HepG2 (cell line): Measurements from ENCODE around the gene GJC2. TPM values are rescaled to one million over a fixed set of nuclear protein-coding genes. Genes with fewer than 3 reads are reported as not detected.

Source experiments
- ATAD3A ChIP-seq: sonication (generic); formaldehyde crosslinking; IDR thresholded peaks from 2 replicates; pipeline ENCODE4 v1.4.0; 2020; ENCODE audit warnings: missing genetic modification reagents
- BRCA1 ChIP-seq: sonication (generic); formaldehyde crosslinking; IDR thresholded peaks from 2 replicates; pipeline ENCODE4 v1.4.0; 2020; ENCODE audit warnings: missing genetic modification reagents
- CENPX ChIP-seq: sonication (generic); formaldehyde crosslinking; IDR thresholded peaks from 2 replicates; pipeline ENCODE4 v1.9.0; 2021; ENCODE audit warnings: mild to moderate bottlenecking, missing genetic modification reagents, moderate library complexity
- FOXJ3 ChIP-seq: sonication (generic); formaldehyde crosslinking; IDR thresholded peaks from 2 replicates; pipeline ENCODE4 v1.4.0; 2020; ENCODE audit warnings: missing genetic modification reagents, mild to moderate bottlenecking, borderline replicate concordance
- KLF12 ChIP-seq: sonication (generic); formaldehyde crosslinking; IDR thresholded peaks from 2 replicates; pipeline ENCODE4 v1.4.0; 2020; ENCODE audit warnings: missing genetic modification reagents, borderline replicate concordance
- NFYC ChIP-seq: IDR thresholded peaks from 2 replicates; pipeline ENCODE4 v1.6.1; 2016; ENCODE audit warnings: missing genetic modification reagents, missing compliant biosample characterization
- REXO4 ChIP-seq: sonication (generic); formaldehyde crosslinking; IDR thresholded peaks from 2 replicates; pipeline ENCODE4 v1.8.0; 2022; ENCODE audit warnings: missing genetic modification reagents, mild to moderate bottlenecking, borderline replicate concordance
- SALL2 ChIP-seq: sonication (generic); formaldehyde crosslinking; IDR thresholded peaks from 2 replicates; pipeline ENCODE4 v1.8.1; 2023; ENCODE audit warnings: mild to moderate bottlenecking, missing genetic modification reagents, inconsistent platforms
- SMAD3 ChIP-seq: sonication (generic); formaldehyde crosslinking; IDR thresholded peaks from 2 replicates; pipeline ENCODE4 v1.4.0; 2020; ENCODE audit warnings: missing genetic modification reagents
- TMF1 ChIP-seq: sonication (generic); formaldehyde crosslinking; IDR thresholded peaks from 2 replicates; pipeline ENCODE4 v1.8.1; 2022; ENCODE audit warnings: low read depth, missing genetic modification reagents
- ZBTB38 ChIP-seq: sonication (generic); formaldehyde crosslinking; IDR thresholded peaks from 2 replicates; pipeline ENCODE4 v1.5.1; 2020; ENCODE audit warnings: mild to moderate bottlenecking, missing genetic modification reagents
- ZFP82 ChIP-seq: sonication (generic); formaldehyde crosslinking; IDR thresholded peaks from 2 replicates; pipeline ENCODE4 v1.5.1; 2020; ENCODE audit warnings: mild to moderate bottlenecking, missing genetic modification reagents, borderline replicate concordance
- ZNF251 ChIP-seq: sonication (generic); formaldehyde crosslinking; IDR thresholded peaks from 2 replicates; pipeline ENCODE4 v1.9.0; 2021; ENCODE audit warnings: mild to moderate bottlenecking, missing genetic modification reagents
- ZNF33A ChIP-seq: sonication (generic); formaldehyde crosslinking; IDR thresholded peaks from 2 replicates; pipeline ENCODE4 v1.5.1; 2020; ENCODE audit warnings: missing genetic modification reagents, mild to moderate bottlenecking, moderate library complexity, borderline replicate concordance
- ZNF549 ChIP-seq: sonication (generic); formaldehyde crosslinking; IDR thresholded peaks from 2 replicates; pipeline ENCODE4 v1.5.0; 2020; ENCODE audit warnings: missing genetic modification reagents
- ZNF7 ChIP-seq: IDR thresholded peaks from 2 replicates; pipeline ENCODE4 v1.6.1; 2016; ENCODE audit warnings: missing biosample characterization, missing genetic modification reagents
- ZNF75D ChIP-seq: sonication (generic); formaldehyde crosslinking; IDR thresholded peaks from 2 replicates; pipeline ENCODE4 v1.8.1; 2023; ENCODE audit warnings: missing genetic modification reagents, mild to moderate bottlenecking, borderline replicate concordance
- polyA plus RNA-seq, 8 experiments: library from polyadenylated mRNA; depleted of rRNA in 3 of 8; stranded (reverse) in 7 of 8; unstranded in 1 of 8; fragments of >200 nt; fragmentation: Illumina TruSeq in 4 of 8; extraction: Trizol in 4 of 8; gene quantifications; 2 replicates each; pipeline versions ENCODE4 v1.2.1 to v1.2.3, GENCODE V29; 2011 to 2016; ENCODE audit warnings: low read depth in 4 of 8, missing spikeins in 1 of 8, mixed read lengths in 1 of 8; ENCODE audit not compliant: insufficient read depth in 1 of 8
- total RNA-seq, 5 experiments: library from RNA; depleted of rRNA; stranded (reverse); fragments of >200 nt; fragmentation: Illumina TruSeq; extraction: Trizol; gene quantifications; 2 replicates each; pipeline ENCODE4 v1.2.3, GENCODE V29; 2016; ENCODE audit warnings: low read depth in 1 of 5
- TF ChIP-seq, protein P1 (sequence below): sonication (generic); formaldehyde crosslinking; IDR thresholded peaks from 2 replicates; pipeline ENCODE4 v1.4.0; 2020; ENCODE audit warnings: missing genetic modification reagents, low read depth, mild to moderate bottlenecking, borderline replicate concordance
- TF ChIP-seq, protein P2 (sequence below): sonication (generic); formaldehyde crosslinking; IDR thresholded peaks from 2 replicates; pipeline ENCODE4 v1.8.1; 2022; ENCODE audit warnings: low read depth, mild to moderate bottlenecking, missing genetic modification reagents
- TF ChIP-seq, protein P3 (sequence below): sonication (generic); formaldehyde crosslinking; IDR thresholded peaks from 2 replicates; pipeline ENCODE4 v1.8.0; 2022; ENCODE audit warnings: missing genetic modification reagents, low read depth, mild to moderate bottlenecking, borderline replicate concordance
- TF ChIP-seq, protein P4 (sequence below): sonication (generic); formaldehyde crosslinking; IDR thresholded peaks from 2 replicates; pipeline ENCODE4 v1.4.0; 2020; ENCODE audit warnings: missing genetic modification reagents, mild to moderate bottlenecking, borderline replicate concordance
- TF ChIP-seq, protein P5 (sequence below): sonication (generic); formaldehyde crosslinking; IDR thresholded peaks from 2 replicates; pipeline ENCODE4 v1.4.0; 2020; ENCODE audit warnings: missing genetic modification reagents

The GJC2 gene
- total and polyA plus RNA-seq, 2 of the 13 experiments (the other 11 are each of a cell fraction or from before 2014, with no cell fraction given) = 1.6 to 3.8 TPM

DNA sequence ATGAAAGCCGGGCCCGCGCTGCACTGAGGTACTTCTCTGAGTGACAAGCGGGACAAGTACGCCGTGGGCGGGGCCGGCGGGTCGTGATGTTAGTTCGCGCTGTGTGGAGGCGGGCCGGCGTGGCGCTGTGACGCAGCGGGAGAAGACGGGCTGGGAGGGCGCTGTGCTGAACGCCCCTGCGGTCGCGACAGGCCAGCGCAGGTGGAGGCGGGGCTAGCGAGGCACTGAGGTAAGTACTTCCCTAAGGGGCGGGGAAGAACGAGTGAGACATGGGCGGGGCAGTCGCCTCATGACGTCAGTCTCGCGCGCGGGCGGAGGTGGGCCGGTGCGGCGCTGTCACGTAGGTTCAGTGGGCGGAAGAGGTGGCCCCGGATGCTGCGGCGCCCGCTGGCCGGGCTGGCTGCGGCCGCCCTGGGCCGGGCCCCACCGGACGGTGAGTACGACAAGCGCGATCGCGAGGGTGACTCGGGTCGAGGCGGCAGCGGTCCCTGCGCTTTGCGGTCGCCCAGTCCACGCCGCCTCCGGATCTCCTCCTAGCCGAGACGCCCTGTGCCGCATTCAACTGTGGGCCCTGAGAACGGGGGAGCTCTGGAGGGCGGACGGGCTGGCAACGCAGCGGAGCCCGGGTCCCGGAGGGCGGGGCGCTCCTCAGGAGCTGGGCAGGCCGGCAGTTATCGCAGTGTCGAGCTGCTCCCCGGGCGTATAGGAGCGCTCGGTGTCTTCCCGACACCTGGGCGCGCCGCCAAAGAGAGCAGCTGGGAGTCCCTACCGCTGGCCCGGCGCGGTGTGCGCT is 9.6 kb upstream of the GJC2 start, which contains the start of gene GUK1 (continued):
- TF ChIP-seq, protein P1, sequence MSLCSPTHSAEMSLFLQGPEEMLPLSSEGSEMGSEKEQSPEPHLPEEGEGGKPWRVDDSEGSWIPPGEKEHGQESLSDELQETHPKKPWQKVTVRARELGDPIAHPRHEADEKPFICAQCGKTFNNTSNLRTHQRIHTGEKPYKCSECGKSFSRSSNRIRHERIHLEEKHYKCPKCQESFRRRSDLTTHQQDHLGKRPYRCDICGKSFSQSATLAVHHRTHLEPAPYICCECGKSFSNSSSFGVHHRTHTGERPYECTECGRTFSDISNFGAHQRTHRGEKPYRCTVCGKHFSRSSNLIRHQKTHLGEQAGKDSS (CRISPR knock-in tag) = no peak
- no peak for TF ChIP-seq ATAD3A (CRISPR knock-in tag)
- peak; percentile 87 for TF ChIP-seq SALL2 (CRISPR knock-in tag)
- TF ChIP-seq ZNF75D (CRISPR knock-in tag) = no peak
- TF ChIP-seq ZNF33A (CRISPR knock-in tag) = 0 out of 2 replicates have a peak, but pooled peaks have one; percentile 5
- no peak for TF ChIP-seq CENPX
- no peak for TF ChIP-seq REXO4 (CRISPR knock-in tag)
- TF ChIP-seq BRCA1 (CRISPR knock-in tag) = peak; percentile 48; the same call in 1 of the 2 replicates
- TF ChIP-seq KLF12 (CRISPR knock-in tag) = peak; percentile 92
- no peak for TF ChIP-seq ZNF549
- no peak for TF ChIP-seq ZFP82 (CRISPR knock-in tag)
- peak; percentile 77 for TF ChIP-seq ZBTB38 (CRISPR knock-in tag)
- peak; percentile 23; the same call in 1 of the 2 replicates for TF ChIP-seq TMF1 (CRISPR knock-in tag)
- TF ChIP-seq, protein P2, sequence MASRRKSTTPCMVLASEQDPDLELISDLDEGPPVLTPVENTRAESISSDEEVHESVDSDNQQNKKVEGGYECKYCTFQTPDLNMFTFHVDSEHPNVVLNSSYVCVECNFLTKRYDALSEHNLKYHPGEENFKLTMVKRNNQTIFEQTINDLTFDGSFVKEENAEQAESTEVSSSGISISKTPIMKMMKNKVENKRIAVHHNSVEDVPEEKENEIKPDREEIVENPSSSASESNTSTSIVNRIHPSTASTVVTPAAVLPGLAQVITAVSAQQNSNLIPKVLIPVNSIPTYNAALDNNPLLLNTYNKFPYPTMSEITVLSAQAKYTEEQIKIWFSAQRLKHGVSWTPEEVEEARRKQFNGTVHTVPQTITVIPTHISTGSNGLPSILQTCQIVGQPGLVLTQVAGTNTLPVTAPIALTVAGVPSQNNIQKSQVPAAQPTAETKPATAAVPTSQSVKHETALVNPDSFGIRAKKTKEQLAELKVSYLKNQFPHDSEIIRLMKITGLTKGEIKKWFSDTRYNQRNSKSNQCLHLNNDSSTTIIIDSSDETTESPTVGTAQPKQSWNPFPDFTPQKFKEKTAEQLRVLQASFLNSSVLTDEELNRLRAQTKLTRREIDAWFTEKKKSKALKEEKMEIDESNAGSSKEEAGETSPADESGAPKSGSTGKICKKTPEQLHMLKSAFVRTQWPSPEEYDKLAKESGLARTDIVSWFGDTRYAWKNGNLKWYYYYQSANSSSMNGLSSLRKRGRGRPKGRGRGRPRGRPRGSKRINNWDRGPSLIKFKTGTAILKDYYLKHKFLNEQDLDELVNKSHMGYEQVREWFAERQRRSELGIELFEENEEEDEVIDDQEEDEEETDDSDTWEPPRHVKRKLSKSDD (CRISPR knock-in tag) = peak; percentile 99
- TF ChIP-seq, protein P3, sequence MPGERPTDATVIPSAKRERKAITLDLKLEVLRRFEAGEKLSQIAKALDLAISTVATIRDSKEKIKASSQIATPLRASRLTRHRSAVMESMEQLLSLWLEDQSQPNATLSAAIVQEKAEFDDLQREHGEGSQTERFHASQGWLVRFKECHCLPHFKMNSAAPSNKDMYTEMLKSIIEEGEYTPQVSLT = no peak; the same call in 1 of the 2 replicates
- 0 out of 2 replicates have a peak, but pooled peaks have one; percentile 21 for TF ChIP-seq SMAD3 (CRISPR knock-in tag)
- TF ChIP-seq, protein P4, sequence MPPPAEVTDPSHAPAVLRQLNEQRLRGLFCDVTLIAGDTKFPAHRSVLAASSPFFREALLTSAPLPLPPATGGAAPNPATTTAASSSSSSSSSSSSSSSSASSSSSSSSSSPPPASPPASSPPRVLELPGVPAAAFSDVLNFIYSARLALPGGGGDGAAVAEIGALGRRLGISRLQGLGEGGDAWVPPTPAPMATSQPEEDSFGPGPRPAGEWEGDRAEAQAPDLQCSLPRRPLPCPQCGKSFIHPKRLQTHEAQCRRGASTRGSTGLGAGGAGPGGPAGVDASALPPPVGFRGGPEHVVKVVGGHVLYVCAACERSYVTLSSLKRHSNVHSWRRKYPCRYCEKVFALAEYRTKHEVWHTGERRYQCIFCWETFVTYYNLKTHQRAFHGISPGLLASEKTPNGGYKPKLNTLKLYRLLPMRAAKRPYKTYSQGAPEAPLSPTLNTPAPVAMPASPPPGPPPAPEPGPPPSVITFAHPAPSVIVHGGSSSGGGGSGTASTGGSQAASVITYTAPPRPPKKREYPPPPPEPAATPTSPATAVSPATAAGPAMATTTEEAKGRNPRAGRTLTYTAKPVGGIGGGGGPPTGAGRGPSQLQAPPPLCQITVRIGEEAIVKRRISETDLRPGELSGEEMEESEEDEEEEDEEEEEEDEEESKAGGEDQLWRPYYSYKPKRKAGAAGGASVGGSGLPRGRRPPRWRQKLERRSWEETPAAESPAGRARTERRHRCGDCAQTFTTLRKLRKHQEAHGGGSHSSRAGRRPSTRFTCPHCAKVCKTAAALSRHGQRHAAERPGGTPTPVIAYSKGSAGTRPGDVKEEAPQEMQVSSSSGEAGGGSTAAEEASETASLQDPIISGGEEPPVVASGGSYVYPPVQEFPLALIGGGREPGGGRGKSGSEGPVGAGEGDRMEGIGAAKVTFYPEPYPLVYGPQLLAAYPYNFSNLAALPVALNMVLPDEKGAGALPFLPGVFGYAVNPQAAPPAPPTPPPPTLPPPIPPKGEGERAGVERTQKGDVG = peak; percentile 51; the same call in 1 of the 2 replicates
- TF ChIP-seq ZNF7 (CRISPR knock-in tag) = no peak
- TF ChIP-seq FOXJ3 (CRISPR knock-in tag) = no peak
- TF ChIP-seq NFYC = peak; percentile 71
- 0 out of 2 replicates have a peak, but pooled peaks have one; percentile 6 for TF ChIP-seq ZNF251 (CRISPR knock-in tag)
- TF ChIP-seq, protein P5, sequence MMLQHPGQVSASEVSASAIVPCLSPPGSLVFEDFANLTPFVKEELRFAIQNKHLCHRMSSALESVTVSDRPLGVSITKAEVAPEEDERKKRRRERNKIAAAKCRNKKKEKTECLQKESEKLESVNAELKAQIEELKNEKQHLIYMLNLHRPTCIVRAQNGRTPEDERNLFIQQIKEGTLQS (CRISPR knock-in tag) = peak; percentile 65
